ENCODE measurements around the gene RAB36.

DNA sequence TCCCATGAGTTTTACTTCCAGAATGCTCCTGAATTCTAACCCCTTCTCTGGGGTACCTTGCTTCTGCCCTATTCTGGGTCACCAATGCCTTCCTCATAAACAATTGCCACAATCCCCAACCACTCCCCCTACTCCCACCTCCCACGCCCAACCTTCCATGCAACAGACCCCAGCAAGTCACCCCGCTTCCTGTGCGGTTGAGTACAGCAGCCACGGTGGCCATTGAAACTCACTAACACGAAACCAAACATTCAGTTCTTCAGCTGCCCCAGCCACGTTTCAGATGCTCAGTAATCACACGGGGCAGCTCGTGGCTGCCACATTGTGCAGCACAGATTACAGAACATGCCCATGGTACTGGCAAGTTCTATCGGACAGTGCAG, 31.4 kb downstream of the RAB36 start:
- TF ChIP-seq, protein P1, sequence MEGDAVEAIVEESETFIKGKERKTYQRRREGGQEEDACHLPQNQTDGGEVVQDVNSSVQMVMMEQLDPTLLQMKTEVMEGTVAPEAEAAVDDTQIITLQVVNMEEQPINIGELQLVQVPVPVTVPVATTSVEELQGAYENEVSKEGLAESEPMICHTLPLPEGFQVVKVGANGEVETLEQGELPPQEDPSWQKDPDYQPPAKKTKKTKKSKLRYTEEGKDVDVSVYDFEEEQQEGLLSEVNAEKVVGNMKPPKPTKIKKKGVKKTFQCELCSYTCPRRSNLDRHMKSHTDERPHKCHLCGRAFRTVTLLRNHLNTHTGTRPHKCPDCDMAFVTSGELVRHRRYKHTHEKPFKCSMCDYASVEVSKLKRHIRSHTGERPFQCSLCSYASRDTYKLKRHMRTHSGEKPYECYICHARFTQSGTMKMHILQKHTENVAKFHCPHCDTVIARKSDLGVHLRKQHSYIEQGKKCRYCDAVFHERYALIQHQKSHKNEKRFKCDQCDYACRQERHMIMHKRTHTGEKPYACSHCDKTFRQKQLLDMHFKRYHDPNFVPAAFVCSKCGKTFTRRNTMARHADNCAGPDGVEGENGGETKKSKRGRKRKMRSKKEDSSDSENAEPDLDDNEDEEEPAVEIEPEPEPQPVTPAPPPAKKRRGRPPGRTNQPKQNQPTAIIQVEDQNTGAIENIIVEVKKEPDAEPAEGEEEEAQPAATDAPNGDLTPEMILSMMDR (IDR thresholded peaks at IDR 0.05; ENCODE audit: low read depth, low read length, missing input control): no peak
- TF ChIP-seq GABPA (IDR thresholded peaks at IDR 0.05 in 1 of 2, conservative IDR thresholded peaks at IDR 0.05 in 1 of 2): no peak
- TF ChIP-seq MAX (IDR thresholded peaks at IDR 0.05): no peak
- TF ChIP-seq SP1 (IDR thresholded peaks at IDR 0.05): no peak

All from liver (tissue), 3 donors.